GM21529 (cell line): ENCODE data around the gene SNRPD3.
"Not testable (repeated sequence)": the region's sequence is repeated elsewhere in the genome, so short reads cannot be mapped to it uniquely, and the experiment has no call there.

Experiments
- ATAC-seq: cut with Tn5 transposase; IDR thresholded peaks from one replicate; pipeline ENCODE4 v1.9.1; 2021; ENCODE audit not compliant: unreplicated experiment

The SNRPD3 gene

DNA sequence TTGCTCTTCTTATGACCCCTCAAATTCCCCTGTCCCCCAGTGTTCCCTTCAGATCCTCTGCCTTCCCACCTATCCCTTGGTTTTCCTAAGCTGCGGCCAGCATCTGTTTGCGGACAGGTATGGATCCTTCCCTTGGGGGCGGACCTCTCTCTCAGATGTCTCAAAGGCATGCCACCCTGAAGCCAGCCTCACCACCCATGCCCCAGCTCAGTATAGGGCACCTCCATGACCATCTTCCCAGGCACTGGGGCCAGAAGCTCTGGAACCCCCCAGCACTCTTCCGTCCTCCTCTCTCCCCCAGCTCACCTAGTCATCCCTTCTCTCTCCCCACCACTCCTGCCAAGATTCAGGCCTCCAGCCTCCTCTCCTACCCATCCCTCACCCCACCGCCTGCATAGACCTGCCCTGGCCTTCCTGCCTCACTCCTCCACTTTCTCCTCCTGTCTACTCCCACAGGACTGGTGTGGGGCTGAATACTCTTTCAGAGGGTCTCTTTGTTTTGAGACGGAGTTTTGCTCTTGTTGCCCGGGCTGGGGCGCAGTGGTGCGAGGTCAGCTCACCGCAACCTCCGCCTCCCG is 34.9 kb downstream of the SNRPD3 start:
- ATAC-seq, result no peak

DNA sequence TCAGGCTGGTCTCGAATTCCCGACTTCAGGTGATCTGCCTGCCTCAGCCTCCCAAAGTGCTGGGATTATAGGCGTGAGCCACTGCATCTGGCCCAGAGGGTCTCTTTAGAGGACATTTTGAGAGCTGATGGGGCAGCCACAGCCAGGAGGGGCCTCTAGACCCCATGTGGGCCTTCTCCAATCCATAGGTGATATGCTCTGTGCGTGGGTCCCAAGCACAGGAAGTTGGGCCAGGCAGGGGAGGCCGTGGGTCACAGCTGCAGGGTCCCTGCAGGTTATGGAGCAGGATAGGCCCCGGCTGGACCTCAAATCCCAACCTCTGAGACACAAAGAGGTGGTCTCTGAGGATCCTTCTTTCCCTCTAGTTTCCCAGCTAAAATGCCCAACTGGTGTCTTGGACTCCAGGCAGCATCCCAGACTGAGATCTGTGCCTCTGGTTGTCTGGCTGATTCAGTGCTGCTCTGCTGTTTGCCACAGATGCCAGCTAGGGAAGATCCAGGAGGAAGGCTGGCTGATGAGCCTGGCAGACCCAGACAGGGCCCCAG is 35.6 kb downstream of the SNRPD3 start:
- ATAC-seq, result no peak

DNA sequence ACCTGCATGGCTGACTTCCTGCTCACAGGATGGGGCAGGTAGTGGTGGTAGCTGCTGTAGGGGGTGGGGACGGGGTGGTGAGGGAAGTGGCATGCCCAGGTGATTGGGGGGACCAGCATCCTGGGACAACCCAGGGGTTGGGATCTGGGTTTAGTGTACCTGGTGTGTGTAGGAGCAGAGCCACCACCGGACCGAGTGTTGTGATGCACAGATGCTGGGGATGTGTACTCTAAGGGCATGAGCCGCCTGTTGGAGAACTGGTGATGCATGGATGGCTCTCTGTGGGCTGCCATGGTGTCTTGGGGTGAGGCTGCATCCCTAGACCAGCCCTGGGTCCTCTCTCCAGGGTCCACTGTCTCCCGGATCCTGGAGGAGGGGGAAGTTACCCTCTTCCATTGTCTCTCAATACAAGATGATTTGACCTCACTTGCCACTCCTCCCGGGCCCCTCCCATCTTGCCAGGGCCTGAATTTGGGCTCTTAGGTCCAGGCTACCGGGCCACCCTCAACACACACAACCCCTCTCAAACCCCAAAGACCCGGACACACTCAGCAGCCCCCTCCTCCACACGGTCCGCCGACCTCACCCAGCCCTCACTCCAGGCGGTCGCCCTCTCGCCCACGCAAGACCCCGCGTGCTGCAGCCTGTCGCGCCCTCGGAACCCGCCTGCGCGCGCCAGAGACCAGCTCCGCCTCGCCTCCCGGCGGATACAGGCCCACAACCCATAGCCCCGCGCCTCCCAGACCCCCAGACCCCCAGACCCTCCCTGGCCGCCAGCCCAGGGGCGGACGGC is 36.5 kb downstream of the SNRPD3 start:
- peak; percentile 22 for ATAC-seq

DNA sequence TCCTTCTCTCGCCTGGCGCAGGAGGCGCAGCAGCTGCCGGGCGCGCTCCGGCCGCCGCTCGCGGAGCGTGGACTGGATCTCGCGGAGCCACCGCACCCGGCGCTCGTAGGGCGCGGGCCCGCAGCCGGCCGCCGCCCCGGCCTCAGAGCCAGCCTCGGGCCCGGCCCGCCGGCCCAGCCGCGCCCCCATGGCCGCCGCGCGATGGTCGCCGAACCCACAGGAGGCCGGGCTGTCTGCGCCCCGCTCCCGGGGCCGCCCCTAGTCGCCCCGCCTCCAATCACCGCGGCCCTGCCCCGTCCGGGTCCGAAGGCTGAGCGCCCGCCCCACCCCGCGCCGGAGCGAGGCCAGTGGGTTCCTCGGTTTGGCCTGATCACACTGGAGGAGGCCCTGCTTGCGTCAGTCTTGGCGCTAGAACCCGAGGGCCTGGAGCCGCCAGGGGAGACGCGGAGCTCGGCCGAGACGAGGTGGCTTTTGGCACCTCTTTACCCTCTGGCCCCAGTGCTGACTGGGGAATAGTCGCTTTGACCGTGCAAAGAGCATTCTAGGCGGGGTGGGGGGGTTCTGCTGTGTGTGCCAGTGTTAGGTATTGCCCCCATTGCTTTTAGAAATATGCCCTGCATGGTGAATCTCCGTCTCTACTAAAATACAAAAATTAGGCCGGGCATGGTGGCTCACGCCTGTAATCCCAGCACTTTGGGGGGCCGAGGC is 37.2 kb downstream of the SNRPD3 start, which contains the start of gene LRRC75B:
Gene LRRC75B, minus strand, starts transcription at position 223 of the 708 bp plus-strand sequence. Its CDS starts 34 bp downstream, at position 189.
- peak; percentile 85 for ATAC-seq

DNA sequence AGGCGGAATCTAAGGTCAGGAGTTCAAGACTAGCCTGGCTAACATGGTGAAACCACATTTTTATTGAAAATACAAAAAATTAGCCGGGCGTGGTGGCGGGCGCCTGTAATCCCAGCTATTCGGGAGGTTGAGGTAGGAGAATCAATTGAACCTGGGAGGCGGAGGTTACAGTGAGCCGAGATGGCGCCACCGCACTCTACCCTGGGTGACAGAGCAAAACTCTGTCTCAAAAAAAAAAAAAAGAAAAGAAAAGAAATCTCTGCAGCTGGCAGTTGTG is 37.7 kb downstream of the SNRPD3 start:
- ATAC-seq, result not testable (repeated sequence)

DNA sequence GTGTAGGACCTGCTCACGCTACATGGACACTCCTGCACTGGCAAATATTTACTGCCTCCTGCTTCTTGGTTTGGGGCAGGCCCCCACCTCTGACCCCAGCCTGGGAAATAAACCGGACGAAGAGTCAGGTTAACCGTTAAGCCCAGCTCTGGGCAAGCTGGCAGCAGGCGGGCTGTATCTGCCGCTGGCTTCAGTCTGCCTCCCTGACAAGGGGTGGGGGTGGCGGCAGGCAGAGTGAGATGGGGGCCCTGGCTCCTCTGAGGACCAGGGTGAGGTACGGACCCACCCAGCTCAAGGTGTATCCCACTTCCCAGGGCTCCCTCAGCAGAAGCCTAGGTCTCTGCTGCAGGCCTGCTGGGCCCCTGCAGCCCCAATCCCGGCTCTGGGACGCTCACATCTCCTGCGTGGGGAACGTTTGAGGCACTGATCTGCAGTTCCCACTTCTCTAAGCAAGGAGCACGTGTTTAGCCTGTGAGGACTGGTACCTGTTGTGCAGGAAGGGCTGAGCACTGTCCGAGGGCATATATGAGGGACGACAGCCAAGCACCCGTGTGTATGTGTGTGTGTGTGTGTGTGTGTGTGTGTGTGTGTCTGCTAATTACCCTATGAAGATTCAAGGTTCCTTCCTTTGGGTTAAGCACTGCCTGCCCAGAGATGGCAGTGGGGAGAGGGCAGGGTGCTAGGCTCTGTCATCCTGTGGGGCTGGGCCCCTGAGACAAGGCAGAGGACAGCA is 38.2 kb downstream of the SNRPD3 start:
- no peak for ATAC-seq

DNA sequence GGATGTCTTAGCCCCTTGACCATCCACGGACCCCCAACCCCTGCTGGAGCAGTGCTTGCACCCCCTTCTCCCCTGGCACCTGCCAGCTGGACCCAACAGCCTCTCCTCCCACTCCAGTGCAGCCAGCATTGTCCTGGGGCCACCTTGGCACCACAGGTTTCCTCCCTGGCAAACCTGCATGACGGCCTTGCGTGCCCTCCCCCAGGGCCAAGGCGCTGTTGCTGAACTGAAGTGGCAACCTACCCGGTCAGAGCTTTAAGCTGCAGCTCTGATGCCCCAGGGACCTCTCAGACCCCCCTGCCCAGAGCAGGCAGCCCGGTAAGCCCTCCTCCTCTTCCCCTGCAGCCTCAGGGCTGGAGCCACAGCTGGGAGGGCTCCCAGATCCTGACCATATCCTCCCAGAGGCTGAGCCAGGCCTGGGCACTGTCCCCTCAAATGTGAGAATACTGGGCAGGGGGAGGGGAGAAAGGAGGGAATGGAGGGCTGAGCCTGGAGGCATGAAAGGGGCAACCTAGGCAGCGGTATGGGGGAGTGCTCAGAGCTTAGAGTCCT is 38.8 kb downstream of the SNRPD3 start:
- ATAC-seq, result no peak

DNA sequence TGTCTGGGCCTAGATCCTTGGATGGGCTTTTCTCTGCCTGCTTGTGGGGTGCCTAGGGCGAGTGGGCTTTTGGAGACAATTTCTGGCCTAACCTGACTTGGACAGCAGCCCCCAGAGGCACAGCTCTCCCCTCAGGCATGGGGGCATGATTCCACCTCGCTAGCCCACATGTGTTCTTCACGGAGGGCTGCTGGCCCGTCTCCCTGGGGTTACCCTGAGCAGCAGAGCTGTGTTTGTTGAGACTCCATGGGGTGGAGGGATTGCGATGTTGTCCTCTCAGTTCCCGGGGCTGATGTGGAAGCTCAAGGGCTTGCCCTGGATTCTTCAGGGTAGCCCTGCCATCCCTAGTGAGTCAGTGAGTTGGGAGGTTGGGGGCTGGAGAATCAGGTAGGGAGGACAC is 39.4 kb downstream of the SNRPD3 start:
- ATAC-seq, result no peak

DNA sequence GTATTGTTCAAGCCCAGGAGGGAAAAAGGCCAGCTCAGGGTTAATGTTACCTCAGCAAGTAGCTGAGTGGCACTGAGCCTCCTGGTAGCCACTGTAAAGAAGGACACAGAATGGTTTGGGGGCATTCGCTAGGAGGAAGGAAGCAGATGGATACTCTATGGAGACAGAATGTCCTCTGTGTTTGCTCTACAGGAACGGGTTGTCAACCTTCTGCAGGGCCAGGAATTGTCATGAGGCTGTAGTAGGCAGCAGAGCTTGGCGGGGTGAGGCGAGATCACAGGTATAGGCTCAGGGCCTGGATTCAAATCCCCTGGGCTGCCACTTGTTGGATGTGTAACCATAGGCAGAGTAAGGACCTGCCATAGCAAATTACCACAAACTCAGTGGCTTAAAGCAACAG is 40.1 kb downstream of the SNRPD3 start:
- no peak for ATAC-seq

DNA sequence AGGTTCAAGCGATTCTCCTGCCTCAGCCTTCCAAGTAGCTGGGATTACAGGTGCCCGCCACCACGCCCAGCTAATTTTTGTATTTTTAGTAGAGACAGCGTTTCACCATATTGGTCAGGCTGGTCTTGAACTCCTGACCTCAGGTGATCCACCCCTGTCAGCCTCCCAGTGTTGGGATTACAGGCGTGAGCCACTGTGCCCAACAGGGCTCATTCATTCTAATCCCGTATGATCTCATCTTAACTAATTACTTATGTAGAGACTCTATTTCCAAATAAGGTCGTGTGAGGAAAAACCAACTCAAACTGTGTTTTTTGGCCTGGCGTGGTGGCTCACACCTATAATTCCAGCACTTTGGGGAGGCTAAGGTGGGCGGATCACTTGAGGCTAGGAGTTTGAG is 41.3 kb downstream of the SNRPD3 start:
- ATAC-seq, result not testable (repeated sequence)

DNA sequence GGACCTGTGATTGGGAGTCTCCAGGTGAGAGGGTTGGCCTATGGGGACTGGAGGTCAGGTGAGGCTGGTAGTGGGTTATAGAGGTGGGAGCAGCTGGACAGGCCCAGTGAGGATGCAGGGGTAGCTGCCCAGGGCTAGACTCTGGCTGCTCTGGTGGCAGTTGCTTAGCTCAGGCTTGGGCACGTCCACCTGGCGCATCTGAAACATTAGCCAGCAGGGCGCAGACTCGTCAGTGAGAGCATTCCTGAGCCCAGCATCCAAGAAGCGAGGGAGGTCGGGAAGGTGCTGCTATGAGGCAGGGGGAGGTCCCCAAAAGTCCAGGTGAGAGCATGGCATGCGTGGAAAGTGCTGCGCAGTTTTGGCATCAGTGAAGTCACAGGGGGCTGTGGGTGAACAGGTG is 43.7 kb downstream of the SNRPD3 start:
- no peak for ATAC-seq

DNA sequence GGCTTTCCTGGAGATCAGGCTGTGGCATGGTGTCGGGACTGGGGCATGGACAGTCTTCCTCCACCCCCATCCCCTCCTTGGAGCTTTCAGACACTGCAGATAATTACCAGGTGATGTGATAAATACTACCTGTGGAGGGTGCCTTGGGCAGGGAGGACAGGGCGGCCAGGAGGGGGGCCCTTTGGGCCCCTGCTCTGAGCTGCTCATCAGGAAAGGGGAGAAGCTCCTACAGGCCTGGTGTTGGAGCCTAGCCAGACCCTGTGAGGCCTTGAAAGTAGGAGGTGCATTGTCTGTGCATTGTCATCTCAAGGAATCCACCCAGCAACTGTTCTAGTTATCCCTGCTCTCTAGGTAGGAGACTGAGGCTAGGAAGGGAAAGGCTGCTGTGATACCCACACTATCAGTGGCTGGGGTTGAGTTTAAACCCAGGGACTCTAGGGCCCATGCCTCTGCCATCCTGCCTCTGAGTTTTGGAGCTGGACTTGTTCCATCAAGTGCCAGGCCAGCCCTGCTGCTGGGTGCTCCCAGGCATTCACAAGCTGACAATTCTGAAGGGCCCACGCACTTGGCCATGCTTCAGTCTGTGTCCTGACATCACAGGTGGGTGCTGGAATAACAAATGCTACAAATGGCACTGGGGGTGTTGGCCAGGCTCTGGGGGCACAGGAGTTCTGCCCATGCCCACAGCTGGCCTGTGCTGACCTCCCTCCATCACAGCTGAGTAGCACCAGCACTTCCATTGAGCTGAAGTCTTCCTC is 44.3 kb downstream of the SNRPD3 start:
- ATAC-seq, result not testable (repeated sequence)

DNA sequence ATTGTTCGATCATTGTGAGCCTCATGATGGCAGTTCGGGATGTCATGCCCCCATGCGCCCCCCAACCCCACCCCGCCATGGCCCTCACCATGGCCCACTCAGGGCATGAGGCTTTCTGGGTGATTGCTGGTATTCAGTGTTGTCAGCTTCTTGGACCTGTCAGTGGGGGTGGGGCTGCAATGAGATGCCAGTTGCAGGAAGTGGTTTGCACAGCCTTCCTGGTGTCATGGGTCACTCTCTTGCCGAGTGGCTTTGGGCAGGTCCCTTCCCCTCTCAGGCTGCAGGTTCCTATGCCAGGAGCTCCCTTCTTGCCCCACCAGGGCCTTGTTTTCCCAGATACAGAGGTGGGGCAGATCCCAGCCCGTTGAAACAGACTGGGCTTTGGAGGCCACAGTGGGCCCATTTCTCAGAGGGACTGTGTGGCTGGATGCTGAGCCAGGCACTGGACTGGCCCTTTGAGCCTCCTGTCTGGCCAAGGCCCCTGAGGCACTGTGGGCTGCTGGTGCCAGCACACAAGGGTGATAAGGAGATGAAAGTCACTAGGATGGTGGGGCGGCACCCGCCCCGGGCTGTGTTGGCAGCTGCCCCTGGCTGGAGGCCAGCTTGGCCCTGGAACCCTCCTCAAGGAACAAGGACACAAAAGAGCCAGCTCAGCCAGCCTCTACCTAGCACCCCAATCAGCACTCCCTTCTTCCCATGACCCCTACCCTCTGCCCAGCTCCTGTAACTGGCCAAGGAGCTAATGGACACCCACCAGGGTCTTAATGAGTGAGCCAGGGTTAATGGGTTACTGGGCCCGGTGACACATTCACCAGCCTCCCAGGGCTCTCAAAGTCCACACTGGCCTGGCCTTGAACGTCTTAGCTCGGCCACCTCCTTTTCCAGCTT is 45.7 kb downstream of the SNRPD3 start:
- no peak for ATAC-seq

DNA sequence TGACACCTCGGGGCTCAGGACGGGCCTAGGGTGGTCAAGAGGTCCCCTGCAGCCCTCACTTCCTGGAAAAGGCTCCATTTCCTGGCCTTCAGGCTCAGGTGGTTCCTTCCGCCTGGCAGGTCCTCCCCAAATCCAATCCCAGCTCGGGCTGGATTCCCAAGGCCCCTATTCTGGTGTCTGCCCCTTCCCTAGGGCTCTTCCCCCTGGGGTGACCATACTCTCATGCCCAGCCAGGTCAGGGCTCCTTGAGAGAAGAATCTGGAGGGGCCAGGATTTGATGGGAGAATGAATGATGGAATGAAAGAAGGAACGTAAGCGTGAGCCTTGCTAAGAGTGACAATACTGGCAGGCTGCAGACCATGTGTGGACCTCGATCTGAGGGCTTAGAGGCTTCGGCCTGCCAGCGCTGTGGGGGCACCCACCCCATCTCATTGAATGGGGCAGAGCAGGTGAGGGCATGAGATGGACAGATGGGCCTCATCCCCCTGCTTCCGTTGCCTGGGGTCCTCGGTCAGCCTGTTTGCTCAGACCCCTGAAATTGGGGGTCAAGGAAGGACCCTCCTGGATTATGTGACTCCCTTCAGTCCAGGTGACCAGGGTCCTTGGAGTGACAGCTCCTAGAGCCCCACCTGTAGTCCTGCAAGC is 46.4 kb downstream of the SNRPD3 start:
- ATAC-seq, result not testable (repeated sequence)

DNA sequence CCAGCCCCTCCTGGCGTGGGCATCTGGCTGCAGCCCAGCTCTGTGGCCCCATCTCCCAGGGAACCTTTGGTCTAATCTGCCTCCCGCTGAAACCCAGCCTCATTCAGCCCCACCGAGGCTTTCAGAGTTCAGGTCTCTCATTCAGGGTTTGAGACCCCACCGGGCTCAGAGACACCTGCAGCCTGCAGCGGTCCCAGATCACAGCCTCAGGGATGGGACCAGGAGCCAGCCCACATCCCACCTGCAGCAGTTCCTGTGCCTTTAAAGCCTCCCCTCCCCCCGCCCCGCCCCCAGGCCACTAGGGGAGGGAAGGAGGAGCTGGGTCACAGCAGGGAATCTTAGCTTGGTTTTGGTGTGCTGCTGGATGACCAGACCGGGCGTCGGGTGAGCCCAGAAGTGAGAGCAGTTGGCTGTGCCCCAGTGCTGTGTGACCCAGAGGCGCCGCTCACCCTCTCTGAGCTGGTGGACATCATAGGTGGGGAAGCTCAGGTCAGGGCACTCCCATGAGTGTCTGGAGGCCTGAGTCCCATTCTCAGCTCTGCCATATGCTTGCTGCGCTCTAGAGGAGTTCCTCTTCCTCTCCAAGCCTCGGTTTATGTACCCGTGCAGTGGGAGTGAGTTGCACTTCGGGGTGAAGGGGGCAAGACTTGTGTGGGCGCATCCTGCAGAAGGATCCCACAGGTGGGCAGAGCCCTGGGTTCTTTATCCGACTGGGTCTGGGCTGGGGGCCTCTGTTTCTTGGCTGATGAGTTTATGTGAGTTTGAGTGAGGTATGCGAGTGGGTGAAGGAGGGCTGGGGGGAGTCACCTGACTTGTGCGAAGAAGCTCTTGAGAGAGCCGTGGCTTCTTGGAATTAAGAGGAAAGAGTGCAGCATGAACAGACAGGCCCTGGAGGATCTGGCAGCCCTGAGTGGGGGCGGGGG is 47.3 kb downstream of the SNRPD3 start, which contains the start of gene GGT1:
Gene GGT1, plus strand, starts transcription at position 347 of the 923 bp plus-strand sequence. CDS start 7,889 bp downstream, outside the sequence.
- not testable (repeated sequence) for ATAC-seq

DNA sequence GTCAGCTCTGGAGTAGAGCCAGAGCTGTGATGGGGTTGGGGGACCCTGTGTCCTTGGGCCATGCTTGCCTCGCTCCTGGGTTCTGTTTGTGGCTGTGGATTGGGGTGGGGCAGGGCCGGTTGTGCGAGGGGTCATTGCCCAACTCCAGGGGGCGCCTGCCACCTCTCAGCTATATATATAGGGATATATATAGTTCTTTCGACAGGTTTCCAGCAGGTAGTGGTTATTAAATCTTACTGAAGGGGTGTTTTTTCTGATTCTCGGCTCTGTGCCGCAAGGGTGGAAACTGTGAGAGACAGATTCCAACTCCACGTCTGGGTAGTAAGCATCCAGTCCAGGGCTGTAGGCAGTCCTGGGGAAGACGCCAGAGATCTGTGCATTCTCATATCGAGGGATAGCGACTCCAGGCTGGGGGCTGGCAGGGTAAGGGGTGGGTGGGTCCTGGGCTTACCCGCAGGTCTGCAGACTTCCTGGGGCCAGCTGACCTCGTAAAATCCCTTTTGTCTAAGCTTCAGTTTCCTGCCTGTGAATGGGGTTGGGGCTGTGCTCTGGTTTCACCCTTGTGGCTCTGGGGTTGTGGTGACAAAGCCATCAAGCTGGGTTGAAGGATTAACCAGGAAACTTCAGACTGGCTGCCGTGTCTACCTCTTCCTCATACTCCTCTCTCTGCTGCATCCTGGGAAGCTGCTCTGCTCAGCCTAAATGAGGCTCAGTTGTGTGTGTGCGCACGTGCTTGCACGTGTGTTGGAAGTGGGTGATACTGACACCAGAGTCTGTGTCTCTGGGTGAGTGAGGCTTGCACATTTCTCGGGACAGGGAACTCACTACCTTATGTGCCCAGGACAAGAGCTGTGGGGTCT is 48.2 kb downstream of the SNRPD3 start:
- ATAC-seq, result not testable (repeated sequence)
